ENCODE data around the gene HJURP.

GRCh38 chr2:233901367-233901766, 47.0 kb upstream of the HJURP start:
- no peak for TF ChIP-seq GATA2 (IDR thresholded peaks at IDR 0.05; ENCODE audit: low read depth, low read length)
- no peak for TF ChIP-seq GATA3 (IDR thresholded peaks at IDR 0.05; ENCODE audit: low read depth, low read length)

Data from SH-SY5Y (cell line).